GM12878 (cell line): ENCODE results near the gene TTC39C. TPM values are rescaled to one million over a fixed set of nuclear protein-coding genes. Genes with fewer than 3 reads are reported as not detected.

Source experiments
- ATAC-seq: fragments of 200-7000 bp; cut with Tn5 transposase; 3 replicates; pipeline ENCODE4 v1.9.1; 2020; ENCODE audit warnings: mild to moderate bottlenecking, moderate library complexity
- BruUV-seq: library from RNA; stranded (reverse); fragments of 400-500 nt; replicated peaks from 2 replicates; lab custom pipeline; 2021; lab: Mats Ljungman, UMichigan
- CTCF ChIA-PET: fragments of 300-600 bp; sonication (Branson Sonifier 250); formaldehyde crosslinking; extraction: SDS; loops from one replicate; lab custom pipeline; 2021; ENCODE audit warnings: inconsistent platforms; lab: Yijun Ruan, JAX
- POLR2A ChIA-PET: fragments of 350-600 bp; formaldehyde crosslinking; extraction: SDS; loops from one replicate; lab custom pipeline; 2021; ENCODE audit warnings: inconsistent platforms; lab: Charles Lee
- RAD21 ChIA-PET: fragments of 300-600 bp; sonication (Branson Sonifier 250); formaldehyde crosslinking; loops from one replicate; lab custom pipeline; 2023; ENCODE audit warnings: antibody characterized with exemption; ENCODE audit not compliant: unreplicated experiment; lab: Charles Lee
- SMC1A ChIA-PET: fragments of 300-600 bp; sonication (Branson Sonifier 250); formaldehyde crosslinking; loops from one replicate; lab custom pipeline; 2023; ENCODE audit not compliant: unreplicated experiment, uncharacterized antibody; lab: Charles Lee
- DNase-seq: peaks from one replicate; pipeline ENCODE4 v3.0.0-alpha.2; 2011; ENCODE audit warnings: low read depth, low spot score
- FAIRE-seq: peaks from 3 replicates; lab custom pipeline; 2011; peaks lifted over from hg19 to GRCh38; lab: Jason Lieb, UNC
- H2AFZ ChIP-seq: 2 replicates; pipeline ENCODE4 v1.6.0; 2011; ENCODE audit warnings: low read depth, low read length, control low read depth; ENCODE audit not compliant: control insufficient read depth
- H3K27ac ChIP-seq: 2 replicates; pipeline ENCODE4 v1.5.1; 2011; ENCODE audit warnings: control low read depth; ENCODE audit not compliant: control insufficient read depth, insufficient read depth
- H3K27me3 ChIP-seq, 2 experiments: replicated peaks in 1 of 2; 2 replicates each; pipeline versions ENCODE4 v1.6.0 to v1.6.1; 2011; ENCODE audit warnings: low read length in 1 of 2; ENCODE audit not compliant: control insufficient read depth in 2 of 2, insufficient read depth in 2 of 2
- H3K36me3 ChIP-seq, 2 experiments: 2 replicates each; pipeline ENCODE4 v1.5.1; 2011; ENCODE audit warnings: low read length in 1 of 2; ENCODE audit not compliant: control insufficient read depth in 2 of 2, insufficient read depth in 2 of 2
- H3K4me1 ChIP-seq: 2 replicates; pipeline ENCODE4 v1.6.1; 2011; ENCODE audit warnings: mild to moderate bottlenecking, low read length, moderate library complexity, mixed read lengths; ENCODE audit not compliant: control insufficient read depth, insufficient read depth
- H3K4me2 ChIP-seq: 2 replicates; pipeline ENCODE4 v1.6.0; 2011; ENCODE audit warnings: control low read depth; ENCODE audit not compliant: control insufficient read depth, insufficient read depth
- H3K4me3 ChIP-seq: fragments of 200-600 bp; sonication (generic); 2 replicates; pipeline ENCODE4 v1.5.1; 2016
- H3K79me2 ChIP-seq: 2 replicates; pipeline ENCODE4 v1.6.0; 2011; ENCODE audit warnings: low read length; ENCODE audit not compliant: control insufficient read depth, insufficient read depth
- H3K9ac ChIP-seq: 2 replicates; pipeline ENCODE4 v1.8.0; 2011; ENCODE audit warnings: low read length, control low read depth, mixed read lengths; ENCODE audit not compliant: control insufficient read depth, insufficient read depth
- H3K9me3 ChIP-seq: replicated peaks from 3 replicates; pipeline ENCODE4 v1.5.1; 2011; ENCODE audit warnings: mild to moderate bottlenecking, low read length; ENCODE audit not compliant: control insufficient read depth, insufficient read depth
- H4K20me1 ChIP-seq: 2 replicates; pipeline ENCODE4 v1.6.0; 2011; ENCODE audit not compliant: control insufficient read depth, insufficient read depth
- BHLHE40 ChIP-seq, 2 experiments: fragments of 450-650 bp in 1 of 2; IDR thresholded peaks; 2 replicates each; pipeline ENCODE4 v1.6.1; 2011 to 2017; ENCODE audit warnings: low read depth in 2 of 2, borderline replicate concordance in 1 of 2, improper control_type of control experiment in 1 of 2, low read length in 1 of 2, mild to moderate bottlenecking in 1 of 2
- BRCA1 ChIP-seq: IDR thresholded peaks from 2 replicates; pipeline ENCODE4 v1.6.1; 2011; ENCODE audit warnings: low read depth, low read length, improper control_type of control experiment
- CHD4 ChIP-seq: fragments of 200-600 bp; sonication (generic); IDR thresholded peaks from 2 replicates; pipeline ENCODE4 v1.6.1; 2016; ENCODE audit warnings: mild to moderate bottlenecking
- EGR1 ChIP-seq, 2 experiments: IDR thresholded peaks; 1 replicate in 1 of 2; 2 replicates in 1 of 2; pipeline ENCODE4 v1.6.1; 2011 to 2012; ENCODE audit warnings: low read depth in 2 of 2, low read length in 2 of 2, borderline replicate concordance in 1 of 2, mild to moderate bottlenecking in 1 of 2, moderate library complexity in 1 of 2
- EP300 ChIP-seq, 2 experiments: fragments of 150-350 bp in 1 of 2; IDR thresholded peaks; 2 replicates each; pipeline ENCODE4 v1.6.1; 2011 to 2012; ENCODE audit warnings: low read depth in 2 of 2, low read length in 2 of 2, borderline replicate concordance in 1 of 2, improper control_type of control experiment in 1 of 2, inconsistent platforms in 1 of 2; ENCODE audit not compliant: control insufficient read depth in 1 of 2
- HSF1 ChIP-seq: fragments of 150-350 bp; IDR thresholded peaks from 2 replicates; pipeline ENCODE4 v1.6.1; 2014; ENCODE audit warnings: mild to moderate bottlenecking, low read depth, low read length
- MLLT1 ChIP-seq: fragments of 450-650 bp; IDR thresholded peaks from 2 replicates; pipeline ENCODE4 v1.6.1; 2016; ENCODE audit warnings: mild to moderate bottlenecking
- NR2C2 ChIP-seq: IDR thresholded peaks from 2 replicates; pipeline ENCODE4 v1.6.1; 2011; ENCODE audit warnings: borderline replicate concordance, low read depth; ENCODE audit not compliant: control insufficient read depth, insufficient read length
- PML ChIP-seq: IDR thresholded peaks from 2 replicates; pipeline ENCODE4 v1.6.1; 2012; ENCODE audit warnings: low read length, inconsistent platforms
- POU2F2 ChIP-seq: IDR thresholded peaks from 3 replicates; pipeline ENCODE4 v1.6.1; 2011; ENCODE audit warnings: low read depth, mild to moderate bottlenecking, low read length, borderline replicate concordance
- TARDBP ChIP-seq: IDR thresholded peaks from 2 replicates; pipeline ENCODE4 v1.6.1; 2016; ENCODE audit warnings: borderline replicate concordance
- TCF3 ChIP-seq: IDR thresholded peaks from 2 replicates; pipeline ENCODE4 v1.6.1; 2012; ENCODE audit warnings: low read depth, mild to moderate bottlenecking, low read length, borderline replicate concordance; ENCODE audit not compliant: insufficient read depth
- ZBTB11 ChIP-seq: fragments of 450-650 bp; formaldehyde crosslinking; IDR thresholded peaks from 2 replicates; pipeline ENCODE4 v1.5.0; 2022; ENCODE audit warnings: mild to moderate bottlenecking, missing genetic modification characterization
- ZNF687 ChIP-seq: fragments of 450-650 bp; IDR thresholded peaks from 2 replicates; pipeline ENCODE4 v1.6.1; 2017; ENCODE audit warnings: mild to moderate bottlenecking, moderate library complexity
- in situ Hi-C: fragments of 300-500 bp; cut with MboI; formaldehyde crosslinking; loops from 9 replicates; pipeline ENCODE4 v1.14.3; 2018; ENCODE audit warnings: mixed read lengths
- intact Hi-C: fragments of 100-400 bp; cut with micrococcal nuclease; formaldehyde crosslinking; loops from one replicate; pipeline ENCODE4 v1.14.2; 2022; ENCODE audit not compliant: unreplicated experiment
- polyA plus RNA-seq, 11 experiments: library from polyadenylated mRNA; depleted of rRNA in 4 of 11; unstranded in 6 of 11; stranded (reverse) in 5 of 11; fragments of >200 nt; fragmentation: Nextera tagmentation in 4 of 11; fragmentation: Illumina TruSeq in 1 of 11; extraction: Ambion mirVana in 4 of 11; extraction: Trizol in 1 of 11; gene quantifications; 1 replicate in 1 of 11; 2 replicates in 10 of 11; pipeline versions ENCODE4 v1.2.1 to v1.2.3, GENCODE V29; 2011 to 2016; ENCODE audit warnings: inconsistent platforms in 2 of 11, missing spikeins in 2 of 11, low read depth in 1 of 11
- total RNA-seq, 4 experiments: library from RNA; depleted of rRNA in 3 of 4; stranded (reverse); fragments of >200 nt in 3 of 4; fragmentation: Illumina TruSeq in 1 of 4; extraction: Trizol in 1 of 4; gene quantifications; 2 replicates each; pipeline versions ENCODE4 v1.2.1 to v1.2.3, GENCODE V29; 2013 to 2021

The TTC39C gene
- total and polyA plus RNA-seq, 10 of the 15 experiments (the other 5 are each of a cell fraction or from before 2014, with no cell fraction given), result 21.1 to 91.0 (median 64.8) TPM

GRCh38 chr18:24073791-24074190 lies 59.2 kb downstream of the TTC39C start:
- no peak for ATAC-seq
- ChIA-PET SMC1A (no interaction called here), RAD21 (no interaction called here), CTCF (no interaction called here), POLR2A (no interaction called here)
- Histone ChIP-seq H3K27ac (no peak overlapping the region), H3K4me1 (no peaks in the 10 kb centered on the region; the same call in 1 of the 2 replicates), H2AFZ (no peak overlapping the region), H3K9me3 (no peaks in the 10 kb centered on the region), H3K36me3 (peaks cover 4 to 5% of the 10 kb centered on the region in 2 experiments; a peak in 2 of 4 replicates), H3K27me3 (no peaks in the 10 kb centered on the region), H4K20me1 (no peaks in the 10 kb centered on the region), H3K4me3 (no peak overlapping the region), H3K9ac (no peak overlapping the region), H3K79me2 (no peaks in the 10 kb centered on the region), H3K4me2 (no peak overlapping the region)
- BruUV-seq, result no TSS peak
- intact Hi-C loops (no loop called here), in situ Hi-C loops (no loop called here)
- no peak for FAIRE-seq
- no peak for DNase-seq
- TF ChIP-seq TCF3, result no peak
- TF ChIP-seq ZBTB11 (CRISPR knock-in tag), result no peak
- no peak for TF ChIP-seq NR2C2
- TF ChIP-seq HSF1, result no peak
- no peak for TF ChIP-seq MLLT1
- TF ChIP-seq CHD4, result no peak
- no peak for TF ChIP-seq BHLHE40 (IDR thresholded peaks at IDR 0.05; ENCODE audit: borderline replicate concordance in 1 of 2, low read depth in 2 of 2, low read length in 1 of 2)
- TF ChIP-seq EP300 (IDR thresholded peaks at IDR 0.05; ENCODE audit: borderline replicate concordance in 1 of 2, control insufficient read depth in 1 of 2, low read depth in 2 of 2, low read length in 2 of 2), result no peak
- TF ChIP-seq TARDBP, result no peak
- no peak for TF ChIP-seq BRCA1
- TF ChIP-seq POU2F2, result no peak
- TF ChIP-seq ZNF687, result no peak
- no peak for TF ChIP-seq EGR1 (IDR thresholded peaks at IDR 0.05; ENCODE audit: borderline replicate concordance in 1 of 2, low read depth in 2 of 2, low read length in 2 of 2)
- TF ChIP-seq PML, result no peak
